Skeletal muscle tissue (tissue), 4 donors: Measurements from ENCODE around the gene GNPTG. TPM values are rescaled to one million over a fixed set of nuclear protein-coding genes. Genes with fewer than 3 reads are reported as not detected.

Experiments
- H3K27ac ChIP-seq: one replicate; pipeline ENCODE4 v1.7.0; 2013; ENCODE audit warnings: mild to moderate bottlenecking, low read depth, low read length, inconsistent platforms
- H3K27me3 ChIP-seq, 3 donors: one replicate each; pipeline ENCODE4 v1.7.0; 2013; ENCODE audit warnings: low read length in 3 of 3; ENCODE audit not compliant: control insufficient read depth in 3 of 3, insufficient read depth in 3 of 3
- H3K36me3 ChIP-seq, 3 donors: one replicate each; pipeline ENCODE4 v1.7.0; 2013; ENCODE audit warnings: low read length in 3 of 3; ENCODE audit not compliant: control insufficient read depth in 3 of 3, insufficient read depth in 3 of 3
- H3K4me1 ChIP-seq, 3 donors: one replicate each; pipeline ENCODE4 v1.7.0; 2013; ENCODE audit warnings: low read length in 3 of 3, mild to moderate bottlenecking in 3 of 3; ENCODE audit not compliant: control insufficient read depth in 3 of 3, insufficient read depth in 3 of 3
- H3K4me3 ChIP-seq, 3 donors: one replicate each; pipeline ENCODE4 v1.7.0; 2013; ENCODE audit warnings: low read length in 3 of 3
- H3K9ac ChIP-seq, 3 donors: one replicate each; pipeline ENCODE4 v1.7.0; 2013; ENCODE audit warnings: low read length in 3 of 3, mild to moderate bottlenecking in 3 of 3, moderate library complexity in 2 of 3, low read depth in 1 of 3
- H3K9me3 ChIP-seq, 3 donors: one replicate each; pipeline ENCODE4 v1.7.0; 2013; ENCODE audit warnings: low read length in 3 of 3; ENCODE audit not compliant: control insufficient read depth in 3 of 3
- total RNA-seq: library from RNA; depleted of rRNA; stranded (reverse); fragments of >200 nt; gene quantifications from one replicate; pipeline ENCODE4 v1.2.3, GENCODE V29; 2014
- donor health status: Osteomylitis.

Gene GNPTG
- total RNA-seq, 1 donor from 2014 or later, result 18.3 TPM

DNA sequence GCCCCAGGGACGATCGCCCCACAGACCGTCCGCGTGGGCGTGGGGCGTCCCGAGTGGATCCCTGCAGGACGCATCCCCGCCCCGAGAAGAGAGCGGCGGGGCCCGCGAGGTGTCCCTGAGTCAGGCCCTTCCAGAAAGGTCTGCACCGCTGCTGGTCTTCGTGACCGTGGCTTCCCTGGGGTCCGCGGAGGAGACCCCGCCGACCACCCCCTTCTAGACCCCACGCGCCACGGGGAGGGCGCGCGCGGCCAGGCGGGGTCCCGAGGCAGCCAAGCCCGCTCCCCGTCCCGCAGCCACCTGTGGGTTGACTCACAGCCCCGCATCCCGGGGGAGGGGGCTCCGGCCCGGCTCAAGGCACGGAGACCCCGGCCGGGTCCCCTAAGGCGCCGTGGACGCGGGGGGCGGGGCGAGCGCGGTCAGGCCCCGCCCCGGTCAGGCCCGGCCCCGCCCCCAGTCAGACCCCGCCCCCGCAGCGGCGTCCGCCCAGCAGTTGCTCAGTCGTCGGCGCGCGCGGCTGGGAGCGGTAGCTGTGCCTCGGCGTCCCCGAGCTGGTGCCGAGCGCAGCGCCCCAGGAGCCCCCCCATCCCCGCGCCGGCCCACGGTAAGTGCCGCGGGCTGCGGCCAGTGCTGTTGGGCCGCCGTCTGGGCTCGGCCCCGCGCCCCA lies 18.4 kb upstream of the GNPTG start, which contains the start of gene BAIAP3:
Gene BAIAP3 (plus strand): TSS at position 497 of the 664 bp plus-strand sequence. CDS start 4,905 bp downstream, outside the sequence.
- Histone ChIP-seq H3K4me3 (peak within 1 kb of the TSS in 2 of 3 donors; percentile 30 to 41), H3K27ac (peak within 1 kb of the TSS; percentile 25), H3K9ac (peak within 1 kb of the TSS in 1 of 3 donors; percentile 45), H3K9me3 (peaks cover 0 to 2% (median 0%) of the 10 kb centered on the region in 3 donors), H3K4me1 (peaks cover 3 to 14% (median 8%) of the 10 kb centered on the region in 3 donors), H3K27me3 (peaks cover 49 to 72% (median 54%) of the 10 kb centered on the region in 3 donors), H3K36me3 (no peaks in the 10 kb centered on the region)

DNA sequence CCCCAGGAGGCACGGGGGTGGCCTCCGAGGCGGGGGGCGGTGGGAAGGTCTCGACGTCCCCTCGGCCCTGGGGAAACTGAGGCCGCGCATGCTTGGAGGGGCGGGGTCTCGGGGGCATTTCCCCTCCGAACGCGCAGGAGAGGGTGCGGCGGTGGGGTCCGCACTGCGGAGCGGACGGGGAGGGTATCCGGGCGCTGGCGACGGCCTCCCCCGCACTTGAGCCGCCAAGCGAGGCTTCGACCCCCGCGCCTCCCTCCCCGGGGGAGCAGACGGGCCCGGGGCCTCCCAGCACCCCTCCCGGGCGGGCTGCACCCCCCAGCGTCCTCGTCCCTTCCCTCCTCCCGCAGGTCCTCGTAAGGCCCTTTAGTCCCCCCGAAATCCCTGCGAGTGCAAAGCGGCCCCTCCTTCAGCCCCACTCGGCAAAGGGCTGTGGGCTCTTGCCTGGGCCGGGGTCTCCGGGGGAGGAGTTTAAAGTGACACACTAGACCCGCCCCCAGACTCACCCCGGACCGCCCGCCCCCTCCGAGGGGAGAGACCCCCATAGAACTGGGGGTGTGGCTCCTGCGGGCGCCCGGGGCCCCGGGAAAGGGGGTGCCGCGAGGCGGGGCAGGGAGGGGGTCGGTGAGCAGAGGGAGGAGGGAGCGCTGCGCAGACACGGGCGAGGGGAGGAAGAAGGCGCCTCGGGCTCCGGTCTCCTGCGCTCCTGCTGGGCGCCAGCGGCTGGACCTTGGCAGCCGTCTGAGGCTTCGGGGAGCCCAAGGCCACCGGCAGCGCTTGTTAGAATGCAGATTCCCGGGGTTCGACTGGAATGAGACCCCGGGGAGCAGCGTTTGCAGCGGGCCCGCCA lies 17.7 kb upstream of the GNPTG start:
- no peak overlapping the region for H3K9ac ChIP-seq
- H3K36me3 ChIP-seq, result no peaks in the 10 kb centered on the region
- H3K9me3 ChIP-seq, result peaks cover 0 to 2% (median 0%) of the 10 kb centered on the region in 3 donors
- no peak overlapping the region for H3K27ac ChIP-seq
- peak overlapping the region in 1 of 3 donors; percentile 13 for H3K4me3 ChIP-seq
- peaks cover 3 to 14% (median 8%) of the 10 kb centered on the region in 3 donors for H3K4me1 ChIP-seq
- H3K27me3 ChIP-seq, result peaks cover 49 to 80% (median 60%) of the 10 kb centered on the region in 3 donors

DNA sequence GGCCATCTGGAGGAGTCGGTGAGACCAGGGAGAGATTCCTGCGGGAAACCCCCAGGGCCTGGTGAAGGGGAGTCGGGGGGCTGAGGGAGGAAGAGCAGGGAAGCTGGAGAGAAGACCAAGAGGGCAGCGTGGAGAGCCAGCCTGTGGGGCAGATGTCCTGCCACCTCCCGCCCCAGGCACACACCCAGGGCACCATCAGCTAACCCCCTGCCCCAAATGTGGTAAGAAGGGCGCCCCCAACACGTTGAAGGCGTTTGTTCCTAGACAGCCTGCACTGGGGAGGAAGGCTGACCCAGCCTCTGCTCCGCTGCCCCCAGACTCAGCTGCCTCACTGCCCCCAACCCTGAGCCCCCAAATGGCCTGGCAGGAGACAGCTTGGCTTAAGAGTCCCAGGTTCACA lies 17.0 kb upstream of the GNPTG start:
- Histone ChIP-seq H3K4me3 (no peak overlapping the region), H3K27ac (no peak overlapping the region), H3K36me3 (peaks cover 0 to under 1% (median 0%) of the 10 kb centered on the region in 3 donors), H3K9ac (no peak overlapping the region), H3K9me3 (peaks cover 0 to 2% (median 0%) of the 10 kb centered on the region in 3 donors), H3K27me3 (peaks cover 49 to 81% (median 60%) of the 10 kb centered on the region in 3 donors), H3K4me1 (peaks cover 3 to 14% (median 8%) of the 10 kb centered on the region in 3 donors)

DNA sequence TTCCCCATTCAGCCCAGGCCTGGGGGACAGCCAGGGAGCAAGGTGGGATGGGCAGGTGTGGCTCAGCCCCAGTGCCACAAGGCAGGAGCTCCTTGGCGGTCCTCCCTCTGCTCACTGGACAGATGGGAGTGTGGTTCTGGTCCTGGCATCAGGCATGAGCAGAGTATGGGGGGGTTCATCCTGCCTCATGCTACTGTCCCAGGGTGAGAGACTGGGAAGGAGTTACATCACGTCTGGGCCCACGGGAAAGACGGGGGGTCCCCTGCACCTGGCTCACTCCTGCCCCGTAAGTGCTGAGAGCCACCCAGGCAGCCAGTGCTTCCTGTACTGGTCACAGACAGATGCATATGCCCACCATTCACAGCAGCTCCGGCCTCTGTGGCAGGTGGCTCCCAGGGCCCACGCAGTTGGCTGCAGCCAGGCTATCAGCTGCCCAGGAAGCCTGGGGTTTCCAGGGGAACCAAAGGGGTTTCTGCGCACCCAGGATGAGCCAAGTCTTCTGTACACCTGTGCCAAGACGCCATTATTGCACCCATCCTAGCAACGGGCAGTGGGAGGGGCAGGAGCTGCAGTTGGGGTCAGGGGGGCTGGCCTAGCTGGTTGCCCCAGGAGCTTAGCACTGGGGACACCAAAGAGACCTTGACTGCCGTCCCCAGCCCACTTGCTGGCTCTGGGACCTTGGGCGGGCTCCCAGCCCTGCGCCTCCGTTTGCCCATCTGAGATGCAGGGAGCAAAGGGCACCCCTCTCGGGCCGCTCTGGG lies 16.3 kb upstream of the GNPTG start:
- Histone ChIP-seq H3K4me3 (no peak overlapping the region), H3K9me3 (peaks cover 0 to 2% (median 0%) of the 10 kb centered on the region in 3 donors), H3K27ac (no peak overlapping the region), H3K36me3 (peaks cover 0 to 3% (median 0%) of the 10 kb centered on the region in 3 donors), H3K9ac (no peak overlapping the region), H3K4me1 (peaks cover 3 to 14% (median 8%) of the 10 kb centered on the region in 3 donors), H3K27me3 (peaks cover 52 to 76% (median 60%) of the 10 kb centered on the region in 3 donors)

DNA sequence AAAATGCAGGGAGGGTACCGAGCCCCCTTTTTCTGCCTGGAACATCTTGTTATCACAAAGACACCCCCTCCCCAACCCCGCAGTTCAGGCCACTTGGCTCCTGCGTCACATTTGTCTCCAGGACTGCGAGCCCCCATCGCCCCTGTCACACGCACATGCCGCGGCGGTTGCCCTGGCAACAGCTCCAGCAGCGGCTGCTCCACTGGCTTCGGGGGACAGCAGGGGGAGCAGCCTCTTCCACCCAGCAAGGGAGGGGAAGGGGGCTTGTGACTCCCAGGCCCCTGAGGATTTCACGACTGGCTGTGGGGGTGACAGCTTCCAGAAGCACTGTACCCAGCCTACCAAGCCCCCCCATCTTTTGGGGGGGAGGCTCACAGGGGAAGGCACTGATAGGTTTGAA lies 15.7 kb upstream of the GNPTG start:
- peaks cover 3 to 14% (median 8%) of the 10 kb centered on the region in 3 donors for H3K4me1 ChIP-seq
- peaks cover 0 to 3% (median 0%) of the 10 kb centered on the region in 3 donors for H3K36me3 ChIP-seq
- H3K27ac ChIP-seq, result no peak overlapping the region
- H3K27me3 ChIP-seq, result peaks cover 50 to 70% (median 58%) of the 10 kb centered on the region in 3 donors
- peak overlapping the region in 1 of 3 donors; percentile 25 for H3K9ac ChIP-seq
- no peaks in the 10 kb centered on the region for H3K9me3 ChIP-seq
- no peak overlapping the region for H3K4me3 ChIP-seq

DNA sequence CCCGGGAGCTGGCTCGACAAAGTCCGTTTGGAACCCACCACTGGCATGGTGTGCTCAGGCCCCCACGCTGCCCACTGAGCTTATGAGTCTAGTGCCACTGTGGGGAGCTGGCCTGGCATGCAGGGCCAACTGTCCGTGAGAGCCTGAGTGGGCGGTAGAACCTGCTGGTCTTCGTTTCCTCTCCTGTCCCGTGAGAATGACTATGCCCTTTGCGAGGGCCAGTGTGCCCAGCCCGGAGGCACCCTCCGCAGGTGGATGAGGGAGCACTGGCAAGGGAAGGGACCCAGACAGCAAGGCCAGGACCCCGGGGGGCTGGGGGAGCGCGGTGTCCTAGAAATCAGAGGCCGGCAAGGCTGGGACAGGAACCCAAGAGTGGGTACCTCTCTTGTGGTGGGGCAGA lies 15.1 kb upstream of the GNPTG start:
- Histone ChIP-seq H3K27ac (no peak overlapping the region), H3K4me3 (no peak overlapping the region), H3K27me3 (peaks cover 44 to 64% (median 51%) of the 10 kb centered on the region in 3 donors), H3K36me3 (peaks cover 0 to 3% (median 0%) of the 10 kb centered on the region in 3 donors), H3K9me3 (no peaks in the 10 kb centered on the region), H3K4me1 (peaks cover 0 to 9% (median 6%) of the 10 kb centered on the region in 3 donors), H3K9ac (no peak overlapping the region)

DNA sequence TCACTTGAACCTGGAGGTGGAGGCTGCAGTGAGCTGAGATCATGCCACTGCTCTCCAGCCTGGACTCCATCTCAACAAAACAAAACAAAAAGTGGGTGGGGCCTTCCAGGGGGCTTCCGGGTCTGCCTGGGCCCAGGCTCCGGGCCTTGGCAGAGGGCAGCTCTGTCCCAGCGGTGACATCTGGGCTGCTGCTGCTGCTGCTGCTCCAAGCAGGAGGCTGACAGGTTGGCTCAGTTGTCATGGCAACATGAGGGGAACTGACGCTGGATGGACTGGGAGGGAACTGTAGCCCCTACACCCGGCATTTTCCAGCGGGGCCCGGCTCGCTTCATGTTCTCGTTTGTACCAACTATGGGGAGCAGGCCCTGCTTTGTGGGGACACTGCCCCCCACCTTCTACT lies 14.2 kb upstream of the GNPTG start:
- peaks cover 36 to 55% (median 43%) of the 10 kb centered on the region in 3 donors for H3K27me3 ChIP-seq
- H3K27ac ChIP-seq, result no peak overlapping the region
- H3K36me3 ChIP-seq, result peaks cover 0 to 3% (median 0%) of the 10 kb centered on the region in 3 donors
- H3K4me3 ChIP-seq, result no peak overlapping the region
- no peak overlapping the region for H3K9ac ChIP-seq
- peaks cover 0 to 7% (median 3%) of the 10 kb centered on the region in 3 donors for H3K4me1 ChIP-seq
- no peaks in the 10 kb centered on the region for H3K9me3 ChIP-seq

DNA sequence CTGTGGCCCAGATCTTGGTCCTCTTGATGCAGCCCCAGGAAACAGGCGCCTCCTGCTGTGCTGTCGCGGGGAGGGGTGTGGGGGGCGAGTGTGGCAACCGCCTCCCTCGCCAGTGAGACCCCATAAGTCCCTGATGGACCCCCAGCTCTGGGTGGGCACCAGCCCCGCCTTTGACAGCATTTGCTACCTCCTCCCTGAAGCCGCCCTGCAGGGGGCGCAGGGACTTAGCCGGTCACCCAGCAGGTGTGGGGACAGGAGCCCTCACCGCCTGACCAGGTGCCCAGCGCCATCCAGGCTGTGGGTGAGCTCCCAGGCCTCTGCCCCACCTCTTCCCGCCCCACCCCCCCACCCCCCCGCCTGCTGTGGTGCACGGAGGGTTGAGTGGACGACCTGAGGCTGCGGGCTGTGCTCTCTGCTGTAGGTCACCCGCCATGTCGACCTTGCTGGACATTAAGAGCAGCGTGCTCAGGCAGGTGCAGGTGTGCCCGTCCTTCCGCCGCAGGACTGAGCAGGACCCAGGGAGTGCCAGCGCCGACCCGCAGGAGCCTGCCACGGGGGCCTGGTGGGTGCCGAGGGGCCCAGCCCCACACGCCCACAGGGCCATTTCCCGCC lies 13.5 kb upstream of the GNPTG start:
- Histone ChIP-seq H3K27me3 (peaks cover 30 to 48% (median 35%) of the 10 kb centered on the region in 3 donors), H3K27ac (no peak overlapping the region), H3K9me3 (no peaks in the 10 kb centered on the region), H3K4me1 (peaks cover 0 to 9% (median 6%) of the 10 kb centered on the region in 3 donors), H3K9ac (no peak overlapping the region), H3K36me3 (peaks cover 0 to 3% (median 0%) of the 10 kb centered on the region in 3 donors), H3K4me3 (no peak overlapping the region)
